GM21528 (cell line): ENCODE measurements around the gene IP6K3.

Experiments used
- ATAC-seq: cut with Tn5 transposase; IDR thresholded peaks from one replicate; pipeline ENCODE4 v1.9.1; 2021; ENCODE audit warnings: mild to moderate bottlenecking, moderate library complexity; ENCODE audit not compliant: unreplicated experiment, low FRiP score

IP6K3 gene

GRCh38 chr6:33679761-33680160, 66.9 kb downstream of the IP6K3 start:
- no peak for ATAC-seq

DNA sequence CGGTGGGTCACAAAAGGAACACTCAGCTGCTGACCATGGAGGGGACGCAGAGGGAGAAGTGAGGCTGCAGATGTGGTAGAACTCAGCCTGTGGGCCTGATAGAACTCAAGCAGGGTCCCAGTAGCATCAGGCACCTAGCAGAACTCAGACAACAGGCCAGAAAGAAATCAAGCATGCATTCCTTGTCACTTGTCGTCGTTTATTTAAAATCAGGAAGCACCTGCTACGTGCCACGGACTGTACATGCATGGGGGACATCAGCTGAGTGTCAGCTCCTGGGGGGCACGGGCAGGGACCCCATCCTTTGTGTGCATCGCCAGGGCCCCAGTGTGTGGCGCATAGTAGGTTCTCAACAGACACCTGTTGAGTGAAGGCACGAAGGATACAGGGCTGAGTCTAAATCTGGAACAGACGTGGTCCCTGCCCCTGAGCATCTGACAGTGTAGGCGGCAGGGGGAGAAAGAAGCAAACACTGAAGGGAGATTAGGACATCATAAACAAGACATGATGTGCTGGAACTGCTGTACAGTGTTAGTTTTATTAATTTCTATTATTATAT, 67.7 kb downstream of the IP6K3 start:
- ATAC-seq: no peak

DNA sequence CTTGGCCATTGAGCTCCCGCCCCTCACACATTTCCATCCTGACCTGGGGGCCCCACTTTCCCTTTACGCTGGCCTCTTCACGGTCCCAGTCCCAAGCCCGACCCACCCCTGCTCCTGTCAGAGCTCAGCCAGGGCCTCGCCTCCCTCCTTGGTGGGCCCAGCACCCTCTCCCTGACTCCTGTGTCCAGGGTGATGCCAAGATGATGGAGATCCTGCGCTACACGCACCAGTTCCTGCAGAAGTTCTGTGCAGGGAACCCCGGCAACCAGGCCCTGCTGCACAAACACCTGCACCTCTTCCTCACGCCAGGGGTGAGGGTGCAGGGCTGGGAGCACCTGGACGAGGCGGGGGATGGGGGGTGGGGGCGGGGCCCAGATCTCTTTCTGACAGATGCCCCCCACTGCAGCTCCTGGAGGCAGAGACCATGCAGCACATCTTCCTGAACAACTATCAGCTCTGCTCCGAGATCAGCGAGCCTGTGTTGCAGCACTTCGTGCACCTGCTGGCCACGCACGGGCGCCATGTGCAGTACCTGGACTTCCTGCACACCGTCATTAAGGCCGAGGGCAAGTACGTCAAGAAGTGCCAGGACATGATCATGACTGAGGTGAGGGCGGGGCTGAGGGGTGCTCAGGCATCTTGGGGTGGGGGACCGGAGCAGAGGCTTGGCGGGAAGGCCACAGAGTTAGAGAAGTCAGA, 68.3 kb downstream of the IP6K3 start:
- ATAC-seq: no peak

GRCh38 chr6:33677689-33678088, 69.0 kb downstream of the IP6K3 start:
- ATAC-seq: no peak

- no peak for ATAC-seq
Measured at GRCh38 chr6:33677143-33677660, 69.5 kb downstream of the IP6K3 start.

DNA sequence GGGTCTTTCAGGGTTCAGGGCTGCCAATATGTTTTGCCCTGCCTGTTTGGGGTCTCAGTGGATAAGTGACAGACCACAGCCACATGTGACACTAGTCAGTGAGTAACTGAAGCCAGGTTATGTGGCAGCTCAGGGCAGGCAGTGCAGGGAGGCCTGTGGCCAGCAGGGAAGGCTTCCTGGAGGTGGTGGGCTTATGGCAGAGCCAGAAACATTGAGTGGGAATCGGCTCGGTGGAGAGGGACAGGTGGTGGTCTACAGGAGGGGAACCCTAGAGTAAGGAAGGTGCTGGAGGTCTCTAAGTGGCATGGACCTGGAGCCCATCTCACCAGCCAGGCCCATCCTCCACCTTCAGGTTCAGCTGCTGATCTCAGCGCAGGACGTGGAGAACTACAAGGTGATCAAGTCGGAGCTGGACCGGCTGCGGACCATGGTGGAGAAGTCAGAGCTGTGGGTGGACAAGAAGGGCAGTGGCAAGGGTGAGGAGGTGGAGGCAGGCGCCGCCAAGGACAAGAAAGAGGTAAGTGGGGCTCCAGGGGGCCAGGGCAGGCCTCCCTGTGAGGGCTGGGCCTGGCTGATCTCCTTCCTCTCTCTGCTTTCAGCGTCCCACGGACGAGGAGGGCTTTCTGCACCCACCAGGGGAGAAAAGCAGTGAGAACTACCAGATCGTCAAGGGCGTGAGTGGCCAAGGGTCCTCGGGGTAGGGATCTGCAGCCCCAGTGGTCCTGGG, 70.1 kb downstream of the IP6K3 start:
- ATAC-seq: no peak

GRCh38 chr6:33675968-33676367, 70.7 kb downstream of the IP6K3 start:
- ATAC-seq: no peak

DNA sequence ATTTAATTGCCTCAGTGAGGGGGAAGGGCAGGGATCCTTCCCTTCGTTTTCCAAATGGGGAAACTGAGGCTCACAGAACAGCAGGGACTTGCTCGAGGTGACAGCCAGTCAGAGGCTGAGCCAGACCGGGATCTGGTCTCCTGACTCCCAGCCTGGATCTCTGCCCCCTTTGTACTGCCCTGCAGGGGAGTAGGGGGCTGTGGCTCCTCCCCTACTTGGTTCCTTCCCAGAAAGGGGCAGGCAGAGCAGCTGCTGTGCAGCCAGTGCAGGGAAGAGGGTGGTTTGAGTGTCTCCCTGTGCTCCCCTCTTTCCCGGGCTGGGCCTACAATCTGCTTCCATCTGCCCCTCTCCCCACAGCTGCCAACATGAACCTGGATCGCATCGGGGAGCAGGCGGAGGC, 72.9 kb downstream of the IP6K3 start:
- no peak for ATAC-seq

DNA sequence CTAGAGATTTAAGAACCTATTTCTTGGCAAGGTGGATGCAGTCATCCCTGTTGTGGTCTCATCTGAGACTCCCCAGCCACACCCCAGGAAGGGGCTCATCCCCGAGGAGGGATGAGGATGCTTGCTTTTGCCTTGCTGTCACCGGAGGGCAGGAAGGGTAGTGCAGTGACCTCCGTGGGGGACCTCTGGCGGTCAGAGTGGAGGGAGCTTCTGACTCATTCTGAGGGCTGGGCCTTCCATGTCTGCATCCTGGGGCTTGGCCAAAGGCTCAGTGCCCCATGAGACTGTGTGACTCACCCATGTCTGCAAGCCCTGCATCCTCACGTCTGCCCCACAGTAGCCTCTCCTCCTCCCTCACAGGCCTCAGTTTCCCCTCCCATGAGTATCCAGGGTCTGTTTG, 73.9 kb downstream of the IP6K3 start:
- ATAC-seq: no peak

DNA sequence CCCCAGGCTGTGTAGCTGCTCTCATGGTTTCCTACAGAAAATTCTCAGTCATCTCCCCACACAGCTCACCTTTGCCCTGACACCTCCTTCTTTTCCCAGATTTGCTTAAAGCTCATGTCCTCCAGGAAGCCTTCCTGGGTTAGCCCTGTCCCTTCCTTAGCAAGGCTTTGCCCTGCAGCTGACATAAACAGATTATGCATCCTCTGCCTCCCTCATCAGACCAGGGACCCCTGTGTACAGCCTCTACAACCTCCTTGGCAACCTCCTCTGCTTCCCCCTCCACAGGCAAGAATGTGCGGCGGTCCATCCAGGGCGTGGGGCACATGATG, 75.0 kb downstream of the IP6K3 start:
- ATAC-seq: no peak
